SKM-1 treated with dmso at 0.1 percent for 144 hours (cell line): Measurements from ENCODE around the gene GALNS.

Experiments used
- DNase-seq: peaks from one replicate; lab custom pipeline; 2025; ENCODE audit not compliant: unreplicated experiment; lab: John Stamatoyannopoulos, UW

Gene GALNS

DNA sequence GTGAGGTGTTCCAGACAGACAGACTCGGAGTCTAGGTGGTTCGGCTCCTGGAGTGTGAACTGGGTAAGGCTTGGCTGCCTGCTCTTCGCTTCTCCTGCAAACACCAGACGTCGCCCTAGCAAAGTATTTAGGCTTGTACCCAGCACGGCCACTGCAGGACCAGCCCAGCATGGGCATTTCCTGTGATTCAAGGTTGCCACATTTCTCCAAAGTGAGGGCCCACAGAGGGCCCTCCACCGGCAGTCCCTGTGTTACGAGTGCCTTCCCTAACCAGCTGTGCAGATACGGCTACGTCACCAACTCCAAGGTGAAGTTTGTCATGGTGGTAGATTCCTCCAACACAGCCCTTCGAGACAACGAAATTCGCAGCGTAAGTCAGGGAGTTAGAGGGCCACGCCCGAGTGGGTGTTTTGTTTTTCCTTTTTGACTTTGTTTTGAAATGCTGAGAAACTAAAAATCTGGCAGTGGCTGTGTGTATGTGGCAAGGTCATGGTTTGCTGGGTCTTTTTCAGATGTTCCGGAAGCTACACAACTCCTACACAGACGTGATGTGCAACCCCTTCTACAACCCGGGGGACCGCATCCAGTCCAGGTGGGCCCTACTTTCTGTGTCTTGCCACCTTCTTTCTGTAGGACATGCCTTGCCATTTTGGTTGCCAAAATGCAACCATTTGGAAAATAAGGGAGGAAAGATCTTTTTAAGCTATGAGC is 2.8 kb upstream of the GALNS start:
- DNase-seq, result no peak

GRCh38 chr16:88857728-88858339 is 1.1 kb upstream of the GALNS start:
- peak; percentile 78 for DNase-seq

DNA sequence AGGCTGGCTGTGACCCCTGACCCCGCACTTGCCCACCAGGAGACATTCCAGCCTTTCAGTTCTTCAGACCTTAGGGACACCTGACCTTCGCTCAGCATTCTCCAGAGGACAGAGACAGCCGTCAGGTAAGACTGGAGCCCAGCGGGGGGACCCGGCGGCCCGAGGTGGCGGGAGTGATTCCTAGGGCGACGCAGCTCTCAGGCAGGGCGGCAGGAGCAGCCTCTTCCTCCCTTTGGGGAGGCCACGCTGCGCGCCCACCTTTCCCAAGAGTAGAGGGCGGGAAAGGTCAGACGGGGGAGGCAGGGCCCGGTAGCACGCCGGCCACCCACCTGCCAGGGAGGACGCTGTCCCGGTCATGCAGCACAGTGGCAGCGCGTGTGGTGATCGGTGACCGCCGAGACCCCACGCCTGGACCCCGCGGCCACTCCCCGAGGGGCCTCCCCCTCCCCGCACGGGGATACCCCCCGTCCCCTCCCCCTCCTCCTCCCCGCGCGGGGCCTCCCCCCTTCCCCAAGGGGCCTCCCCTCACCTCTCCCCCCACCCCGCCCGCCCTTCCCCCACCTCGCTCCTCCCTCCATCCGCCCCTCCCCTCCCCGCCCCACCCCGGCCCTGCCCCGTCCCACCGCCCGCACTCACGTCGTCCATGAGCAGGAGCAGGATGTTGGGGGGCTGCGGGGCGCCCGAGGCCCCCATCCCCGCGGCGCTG is 472 bp downstream of the GALNS start:
- no peak for DNase-seq

- no peak for DNase-seq
Observed at GRCh38 chr16:88855736-88856121, 1.0 kb downstream of the GALNS start.

DNA sequence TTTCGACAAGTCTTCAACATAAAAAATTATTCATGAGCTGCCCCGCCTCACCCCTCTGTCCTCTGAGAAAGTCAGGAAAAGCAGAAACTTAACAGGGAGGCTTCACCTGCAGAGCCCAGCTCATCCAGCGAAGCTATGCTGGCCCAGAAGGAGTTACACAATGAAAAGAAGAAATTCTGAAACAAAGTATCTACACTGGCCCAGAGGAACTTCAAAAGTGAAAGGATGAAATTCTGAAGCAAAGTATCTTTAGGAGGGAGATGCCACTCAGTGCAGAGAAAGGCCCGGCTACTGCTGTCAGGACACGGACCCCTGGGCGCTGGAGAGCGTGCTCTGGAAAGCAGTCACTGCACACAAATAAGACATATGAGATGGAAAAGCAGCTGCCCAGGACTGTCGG is 1.6 kb downstream of the GALNS start:
- no peak for DNase-seq

DNA sequence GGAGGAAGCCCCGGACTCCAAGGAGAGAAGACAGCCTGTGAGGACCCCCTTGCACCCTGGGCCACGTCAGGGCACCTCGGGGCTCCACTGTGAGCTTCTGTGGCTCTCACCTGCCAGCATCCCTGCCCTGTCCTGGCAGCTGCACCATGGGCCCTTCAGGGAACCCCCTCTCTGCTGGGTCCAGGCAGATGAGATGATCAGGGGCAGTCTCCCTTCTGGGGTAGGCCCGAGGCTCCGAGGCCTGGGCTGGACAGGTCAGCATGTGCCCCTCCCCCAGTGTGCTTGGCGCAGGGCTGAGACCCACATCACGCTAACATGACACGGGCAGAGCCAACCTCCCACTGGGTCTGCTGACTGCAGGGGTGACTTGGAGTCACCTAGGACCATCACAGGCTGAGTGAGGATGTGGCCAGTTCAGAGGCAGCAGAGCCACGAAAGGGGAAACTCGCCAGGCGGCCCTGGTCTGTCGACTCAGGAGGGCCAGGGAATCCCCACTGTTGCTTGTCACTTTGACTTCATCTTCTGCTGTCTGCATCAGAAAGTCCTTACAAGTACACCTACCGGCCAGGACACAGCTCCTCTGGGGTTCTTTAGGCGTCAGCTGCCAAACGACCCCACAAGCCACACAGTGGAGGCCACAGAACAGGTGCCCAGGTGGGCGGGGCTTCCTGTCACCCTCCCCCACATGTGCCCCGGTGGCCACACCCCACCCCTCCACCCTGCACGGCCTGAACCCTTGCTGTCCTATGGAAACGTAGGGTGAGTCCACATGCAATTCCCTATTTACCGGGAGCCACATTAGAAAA is 2.2 kb downstream of the GALNS start:
- DNase-seq, result no peak

DNA sequence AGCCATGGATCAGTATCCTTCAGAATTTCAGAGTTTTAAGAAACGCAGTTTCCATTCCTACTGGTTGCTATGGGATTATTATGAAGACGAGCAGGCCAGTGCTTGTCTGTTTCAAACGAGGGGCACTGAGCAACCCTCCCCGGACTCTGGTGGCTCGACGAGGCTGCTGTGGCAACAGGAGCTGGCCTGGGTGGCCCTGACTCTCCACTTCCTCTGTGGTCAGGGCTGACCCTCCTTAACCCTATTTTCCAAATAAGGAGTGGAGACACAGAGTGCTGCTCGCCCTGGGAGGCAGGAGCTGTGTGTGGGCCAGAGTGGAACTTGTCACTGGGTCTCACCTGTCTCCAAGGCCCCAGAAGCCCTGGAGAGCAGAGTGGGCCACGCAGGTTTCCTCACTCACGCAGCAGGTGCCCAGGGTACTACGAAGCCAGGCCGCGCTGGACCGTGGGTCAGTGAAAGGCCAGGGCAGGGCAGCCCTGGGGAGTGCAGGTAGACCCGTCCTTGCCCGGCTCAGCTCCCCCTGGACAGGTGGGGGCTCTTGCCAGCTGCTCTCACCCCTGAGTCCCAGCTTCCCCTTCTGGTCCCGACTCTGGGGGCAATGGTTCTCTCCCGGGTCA is 3.3 kb downstream of the GALNS start:
- peak; percentile 64 for DNase-seq

DNA sequence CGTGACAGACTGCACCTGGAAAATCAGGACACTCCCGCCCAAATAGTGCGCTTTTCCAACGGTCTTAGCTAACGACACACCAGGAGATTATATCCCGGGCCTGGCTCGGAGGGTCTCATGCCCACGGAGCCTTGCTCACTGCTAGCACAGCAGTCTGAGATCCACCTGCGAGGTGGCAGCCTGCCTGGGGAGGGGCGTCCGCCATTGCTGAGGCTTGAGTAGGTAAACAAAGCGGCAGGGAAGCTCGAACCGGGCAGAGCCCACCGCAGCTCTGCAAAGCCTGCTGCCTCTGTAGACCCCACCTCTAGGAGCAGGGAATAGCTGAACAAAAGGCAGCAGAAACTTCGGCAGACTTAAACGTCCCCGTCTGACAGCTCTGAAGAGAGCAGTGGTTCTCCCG is 5.1 kb downstream of the GALNS start:
- DNase-seq, result no peak

DNA sequence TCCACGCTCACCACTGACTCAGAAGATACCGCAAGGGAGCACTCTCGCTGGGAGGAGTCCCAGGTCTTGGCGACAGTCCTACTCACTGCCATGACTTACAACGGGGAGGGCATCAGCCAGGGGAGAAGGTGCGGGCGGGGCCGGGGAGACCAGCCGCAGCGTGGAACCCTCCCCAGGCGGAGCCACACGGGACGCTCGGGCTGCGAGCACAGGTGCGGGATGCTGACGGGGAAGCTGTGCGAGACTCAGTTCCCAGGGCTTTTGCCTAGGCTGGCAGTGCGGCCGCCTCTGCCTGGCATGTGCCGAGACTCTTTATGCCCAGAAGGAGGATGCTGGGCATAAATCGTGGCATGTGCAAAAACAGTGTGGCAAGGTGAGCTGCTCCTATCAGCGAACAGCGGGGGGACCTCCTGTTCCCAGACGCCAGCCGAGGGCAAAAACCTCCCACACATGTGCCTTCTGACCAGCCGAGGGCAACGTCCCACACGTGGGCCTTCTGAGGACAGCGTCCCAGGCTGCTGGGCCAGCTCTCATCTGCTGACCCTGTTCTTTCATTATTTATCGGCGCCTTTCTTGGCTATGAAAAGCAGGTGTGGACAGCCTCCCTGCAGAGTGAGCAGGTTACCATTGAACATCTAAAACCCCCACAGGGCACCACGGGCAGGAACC is 6.1 kb downstream of the GALNS start:
- DNase-seq, result no peak

GRCh38 chr16:88848557-88848956 is 8.2 kb downstream of the GALNS start:
- DNase-seq, result no peak

DNA sequence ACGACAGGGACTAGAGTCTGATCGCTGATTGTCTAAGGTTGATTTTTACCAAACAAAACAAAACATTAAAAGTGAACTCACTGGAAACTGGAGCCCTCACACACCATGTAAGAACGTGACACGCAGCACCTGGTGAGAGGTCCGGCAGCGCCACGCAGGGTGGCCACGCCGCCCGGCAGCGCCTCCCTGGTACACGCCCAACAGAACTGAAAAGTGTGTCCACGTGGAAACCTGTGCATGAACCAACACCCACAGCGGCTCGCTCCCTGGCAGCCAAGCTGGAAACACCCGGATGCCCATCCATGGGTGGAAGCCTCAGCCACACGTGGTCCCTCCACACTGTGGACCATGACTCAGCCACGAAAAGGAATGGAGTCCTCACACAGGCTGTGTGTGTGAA is 9.1 kb downstream of the GALNS start:
- DNase-seq, result no peak

DNA sequence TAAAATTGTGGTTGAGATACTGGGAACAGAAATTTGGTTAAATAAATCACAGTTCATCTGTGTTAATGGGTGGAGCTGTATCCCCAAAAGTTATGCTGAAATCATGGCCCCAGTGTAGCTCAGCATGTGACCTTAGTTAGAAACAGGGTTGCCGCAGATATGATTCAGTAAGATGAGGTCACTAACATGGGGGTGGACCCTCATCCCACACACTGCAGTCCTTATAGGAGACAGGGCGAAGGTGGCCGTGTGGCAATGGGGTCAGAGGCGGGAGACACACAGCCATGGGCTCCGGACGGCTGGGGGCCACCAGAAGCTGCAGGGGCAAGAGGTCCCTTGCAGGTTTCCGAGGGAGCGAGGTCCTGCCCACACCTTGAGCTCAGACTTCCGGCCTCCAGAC is 10.7 kb downstream of the GALNS start:
- no peak for DNase-seq

DNA sequence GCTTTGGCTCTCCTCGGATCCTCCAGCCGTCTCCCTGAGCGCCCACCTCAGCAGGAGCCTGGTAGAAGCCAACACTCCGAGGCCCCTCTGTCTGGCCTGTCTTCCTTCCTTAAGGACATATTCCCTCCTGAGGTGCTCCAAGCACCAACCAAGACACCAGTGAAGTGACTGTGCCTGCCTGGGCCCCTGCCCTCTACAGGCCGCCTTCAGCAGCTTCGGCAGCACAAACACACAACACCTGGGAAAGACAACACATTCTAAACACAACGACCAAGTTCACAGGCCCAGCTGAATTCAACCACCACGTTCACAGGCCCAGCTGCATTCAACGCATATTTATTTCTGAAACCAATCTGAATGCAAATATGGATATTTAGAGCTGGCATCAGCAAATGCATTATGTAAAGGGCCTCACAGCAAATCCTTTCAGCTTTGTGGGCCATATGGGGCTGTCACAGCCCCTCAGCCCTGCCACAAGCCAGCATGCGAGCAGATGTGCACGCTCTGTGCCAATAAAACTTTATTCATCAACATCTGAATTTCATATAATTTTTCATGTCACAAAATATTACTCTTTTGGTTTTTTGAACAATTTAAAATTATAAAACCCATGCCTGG is 12.2 kb downstream of the GALNS start:
- no peak for DNase-seq

DNA sequence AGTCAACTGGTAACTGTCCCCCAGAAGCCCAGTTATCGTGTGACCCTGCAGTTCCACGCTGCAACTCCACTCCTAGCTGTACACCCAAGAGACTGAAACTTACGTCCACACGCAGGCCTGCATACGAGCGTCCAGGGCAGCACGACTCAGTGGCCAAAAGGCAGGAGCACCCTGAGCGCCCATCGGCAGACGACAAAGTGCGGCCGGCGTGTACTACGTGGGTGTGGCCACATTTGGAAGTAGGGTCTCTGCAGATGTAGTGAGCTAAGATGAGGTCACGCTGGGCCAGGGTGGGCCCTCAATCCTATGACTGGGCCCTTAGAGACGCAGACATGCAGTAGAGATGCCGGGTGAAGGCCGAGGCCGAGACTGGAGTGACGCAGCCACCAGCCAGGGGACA is 13.5 kb downstream of the GALNS start:
- DNase-seq, result no peak

GRCh38 chr16:88842806-88843205 is 13.9 kb downstream of the GALNS start:
- no peak for DNase-seq

GRCh38 chr16:88842308-88842756 is 14.4 kb downstream of the GALNS start:
- no peak for DNase-seq

GRCh38 chr16:88841521-88842307 is 15.0 kb downstream of the GALNS start:
- DNase-seq, result no peak

- DNase-seq, result peak; percentile 52
Observed at GRCh38 chr16:88840600-88841215, 16.0 kb downstream of the GALNS start.
